Stimulated activated CD4-positive, alpha-beta T cell treated with anti-CD3 and anti-CD28 coated beads, TNF-alpha, amount 100 ng/mL, for 24 hours (primary cell): ENCODE data around the gene LRCH1.
A peak's percentile ranks its signal among the peaks of the same experiment; 100 is the strongest.
"Not testable (repeated sequence)": the region's sequence is repeated elsewhere in the genome, so short reads cannot be mapped to it uniquely, and the experiment has no call there.

Experiments used
- DNase-seq, 3 experiments: peaks; one replicate each; pipeline ENCODE4 v3.0.0-alpha.2; 2020; ENCODE audit warnings: low read depth in 3 of 3

Gene LRCH1, protein sequence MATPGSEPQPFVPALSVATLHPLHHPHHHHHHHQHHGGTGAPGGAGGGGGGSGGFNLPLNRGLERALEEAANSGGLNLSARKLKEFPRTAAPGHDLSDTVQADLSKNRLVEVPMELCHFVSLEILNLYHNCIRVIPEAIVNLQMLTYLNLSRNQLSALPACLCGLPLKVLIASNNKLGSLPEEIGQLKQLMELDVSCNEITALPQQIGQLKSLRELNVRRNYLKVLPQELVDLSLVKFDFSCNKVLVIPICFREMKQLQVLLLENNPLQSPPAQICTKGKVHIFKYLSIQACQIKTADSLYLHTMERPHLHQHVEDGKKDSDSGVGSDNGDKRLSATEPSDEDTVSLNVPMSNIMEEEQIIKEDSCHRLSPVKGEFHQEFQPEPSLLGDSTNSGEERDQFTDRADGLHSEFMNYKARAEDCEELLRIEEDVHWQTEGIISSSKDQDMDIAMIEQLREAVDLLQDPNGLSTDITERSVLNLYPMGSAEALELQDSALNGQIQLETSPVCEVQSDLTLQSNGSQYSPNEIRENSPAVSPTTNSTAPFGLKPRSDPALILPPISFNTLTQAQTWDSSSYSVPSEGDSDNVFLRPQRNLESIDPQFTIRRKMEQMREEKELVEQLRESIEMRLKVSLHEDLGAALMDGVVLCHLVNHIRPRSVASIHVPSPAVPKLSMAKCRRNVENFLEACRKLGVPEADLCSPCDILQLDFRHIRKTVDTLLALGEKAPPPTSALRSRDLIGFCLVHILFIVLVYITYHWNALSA

DNA sequence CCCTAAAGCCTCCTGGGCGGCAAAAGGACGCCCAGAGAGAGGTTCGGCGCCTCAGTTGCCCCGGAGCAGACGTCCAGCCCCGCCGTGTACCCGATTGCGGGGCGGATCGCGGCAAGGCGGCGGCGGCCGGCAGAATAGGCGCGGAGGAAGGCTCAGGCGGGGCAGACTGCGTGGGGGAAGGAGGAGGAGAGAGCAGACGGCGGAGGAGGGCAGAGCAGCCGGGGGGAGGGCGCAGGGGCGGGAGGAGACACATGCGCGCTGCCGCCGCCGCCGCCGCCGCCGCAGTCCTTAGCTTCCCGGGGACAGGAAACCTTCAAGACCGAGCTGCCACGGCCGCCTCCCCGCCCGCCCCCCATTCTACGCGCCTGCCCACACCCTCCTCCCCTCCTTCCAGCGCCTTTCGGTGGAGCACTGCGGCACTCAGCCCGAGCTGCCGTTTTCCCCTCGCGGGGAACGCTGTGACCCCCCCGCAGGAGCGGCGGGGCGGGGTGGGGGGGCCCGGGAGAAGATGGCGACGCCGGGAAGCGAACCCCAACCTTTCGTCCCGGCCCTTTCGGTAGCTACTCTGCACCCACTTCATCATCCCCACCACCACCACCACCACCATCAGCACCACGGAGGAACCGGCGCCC lies at the start of gene LRCH1:
TSS of gene LRCH1 (plus strand) at position 282 of the 632 bp plus-strand sequence. CDS start at position 509, 227 bp downstream.
- DNase-seq, result peak; percentile 73 to 88 (median 74)

DNA sequence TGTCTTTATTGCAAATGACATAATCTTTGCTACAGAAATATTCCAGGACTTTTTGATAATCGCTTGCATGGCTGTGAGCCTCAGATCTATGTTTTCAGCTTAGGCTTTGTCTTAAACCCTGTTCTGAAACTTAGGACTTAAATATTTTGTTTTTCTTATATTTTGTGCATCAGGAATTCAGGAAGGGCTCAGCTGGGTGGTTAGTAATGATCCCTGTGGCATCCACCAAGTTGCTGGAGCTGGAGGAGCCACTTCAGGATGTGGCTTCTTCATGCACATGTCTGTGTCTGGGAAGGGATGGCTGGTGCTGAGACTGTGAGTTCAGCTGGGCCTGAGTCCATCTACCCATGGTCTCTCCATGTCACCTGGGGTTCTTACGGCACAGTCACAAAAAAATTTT lies 48.9 kb upstream of the LRCH1 start:
- no peak for DNase-seq

DNA sequence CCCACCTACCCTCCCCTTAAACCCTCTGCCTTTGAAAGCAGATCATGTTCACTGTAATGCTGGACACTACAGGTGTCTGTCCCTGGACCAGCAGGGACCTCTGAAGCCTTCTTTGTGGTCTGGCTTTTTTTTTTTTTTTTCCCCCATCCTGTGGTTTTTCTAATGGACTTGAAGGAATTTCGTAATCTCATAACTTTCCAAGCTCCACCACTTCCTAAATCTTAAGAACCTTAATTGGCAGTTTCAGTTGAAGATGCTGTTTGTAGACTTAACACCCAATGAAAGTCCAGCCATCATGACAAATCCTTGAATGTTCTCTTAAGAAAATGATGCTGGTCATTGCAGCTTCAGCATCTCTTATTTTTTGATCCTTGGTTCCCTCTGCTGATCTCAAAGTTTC lies 45.0 kb upstream of the LRCH1 start:
- no peak for DNase-seq

DNA sequence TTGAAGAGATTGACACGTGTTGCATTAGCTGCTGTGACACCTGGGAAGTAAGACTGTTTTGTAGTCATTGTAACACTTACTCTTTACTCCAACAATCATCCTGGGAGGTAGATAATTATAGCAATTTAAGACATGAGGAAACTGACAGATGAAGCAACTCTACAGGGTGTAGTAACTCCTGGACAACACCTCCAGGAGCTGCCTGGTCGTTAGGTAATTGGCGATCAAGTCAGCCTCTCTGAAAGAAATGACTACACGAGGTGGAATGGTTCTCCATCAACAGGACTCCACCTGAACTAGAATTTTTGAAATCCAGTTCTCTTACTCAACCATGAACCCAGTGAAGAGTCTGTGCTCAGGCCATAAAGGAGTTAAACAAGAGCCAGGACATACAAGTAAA lies 43.0 kb upstream of the LRCH1 start:
- no peak for DNase-seq

DNA sequence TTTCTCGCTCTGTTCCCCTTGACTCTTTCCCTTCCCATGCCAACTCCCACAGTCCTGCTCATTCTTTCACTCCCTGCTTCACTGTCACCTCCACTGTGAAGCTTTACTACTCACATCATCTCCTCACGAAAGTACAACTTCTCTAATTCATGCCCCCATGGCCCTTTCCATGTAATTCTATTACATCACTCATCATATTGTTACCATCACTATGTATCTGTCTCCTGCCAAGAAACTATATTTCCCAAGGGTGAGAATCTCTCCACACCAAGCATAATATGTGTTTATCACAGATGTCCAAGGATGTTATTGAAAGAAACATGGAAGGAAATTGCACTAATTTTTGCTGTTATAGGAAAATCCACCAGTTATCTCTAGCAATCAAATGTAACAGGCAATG lies 37.2 kb upstream of the LRCH1 start:
- DNase-seq, result no peak

DNA sequence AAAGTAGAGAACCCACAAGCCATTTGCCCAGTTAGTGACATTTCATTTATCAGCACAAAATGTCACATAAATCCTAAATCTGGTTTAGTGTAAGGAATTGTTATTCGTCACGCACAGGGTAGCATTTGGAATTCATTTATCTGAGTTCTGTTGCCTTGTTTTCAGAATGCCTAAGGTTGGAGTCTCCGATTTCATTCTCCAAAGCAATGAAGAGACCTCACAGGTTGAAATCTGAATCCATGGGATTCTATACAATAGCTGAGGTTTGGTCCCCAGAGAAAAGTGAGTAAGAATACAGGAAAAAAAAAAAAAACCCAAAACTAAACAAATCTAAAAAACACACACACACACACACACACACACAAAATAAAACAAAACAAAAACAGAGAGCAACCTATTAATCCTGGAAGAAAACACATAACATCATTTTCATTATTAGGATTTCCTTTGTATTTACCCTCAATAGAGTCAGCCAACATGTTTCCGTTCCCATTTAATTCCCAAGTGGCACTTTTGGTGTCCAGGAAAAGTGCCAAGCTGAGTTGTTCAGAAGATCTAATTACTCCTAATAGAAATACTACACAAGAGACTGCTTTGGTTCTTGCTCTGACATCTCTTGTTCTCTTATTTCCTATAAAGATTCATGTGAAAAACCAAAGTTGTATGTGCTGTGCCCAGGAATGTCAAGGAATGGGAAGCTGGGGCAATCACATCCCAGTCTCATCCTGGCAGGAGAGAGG lies 36.2 kb upstream of the LRCH1 start:
- DNase-seq, result no peak

DNA sequence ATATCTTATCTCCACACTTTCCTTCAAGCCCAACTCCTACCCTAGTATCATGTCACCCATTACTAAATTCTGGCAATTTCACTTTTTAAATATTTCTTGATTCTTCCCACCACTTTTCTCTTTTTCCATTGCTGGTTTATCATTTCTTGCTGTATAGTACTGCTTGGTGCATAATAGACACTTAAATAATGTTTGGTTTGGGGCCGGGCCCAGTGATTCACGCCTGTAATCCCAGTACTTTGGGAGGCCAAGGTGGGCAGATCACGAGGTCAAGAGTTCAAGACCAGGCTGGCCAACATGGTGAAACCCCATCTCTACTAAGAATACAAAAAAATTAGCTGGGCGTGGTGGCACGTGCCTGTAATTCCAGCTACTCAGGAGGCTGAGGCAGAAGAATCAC lies 35.2 kb upstream of the LRCH1 start:
- DNase-seq, result not testable (repeated sequence)

DNA sequence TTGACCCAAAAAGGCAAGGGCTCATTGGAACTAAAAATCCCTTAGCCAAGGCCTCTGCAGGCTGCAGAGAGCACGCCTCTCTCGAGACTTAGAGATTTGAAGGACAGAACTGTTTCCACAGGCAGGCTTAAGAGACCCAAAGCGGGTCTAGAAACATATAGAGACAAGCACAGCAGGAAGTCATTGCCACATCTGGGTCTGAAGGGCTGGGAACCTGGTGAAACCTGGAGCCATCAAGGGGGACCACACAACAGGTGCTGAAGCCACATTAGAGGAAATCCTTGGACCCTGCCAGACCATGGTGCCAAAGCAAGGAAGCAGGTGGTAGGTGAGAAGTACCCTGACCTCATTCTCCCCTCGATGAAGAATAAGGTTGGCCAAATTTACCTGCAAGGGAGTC lies 33.8 kb upstream of the LRCH1 start:
- no peak for DNase-seq

DNA sequence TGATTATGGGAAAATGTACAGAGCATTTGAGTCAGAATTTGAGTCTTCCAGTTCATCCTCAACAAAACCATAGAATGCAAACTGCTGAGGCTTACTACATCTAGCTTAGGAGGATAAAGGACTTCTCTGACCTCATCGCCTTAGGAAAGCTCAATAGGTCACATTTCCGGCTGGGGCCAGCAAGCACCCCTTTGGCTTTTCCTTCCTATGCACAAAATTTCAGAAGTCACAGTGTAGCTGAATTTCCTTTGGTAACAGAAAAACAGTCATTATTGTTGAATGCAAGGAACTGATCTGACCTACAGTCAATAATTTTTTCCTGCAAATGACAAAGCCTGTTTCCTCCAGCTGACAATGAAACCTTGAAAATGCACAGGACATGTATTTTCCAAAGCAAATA lies 32.8 kb upstream of the LRCH1 start:
- no peak for DNase-seq

DNA sequence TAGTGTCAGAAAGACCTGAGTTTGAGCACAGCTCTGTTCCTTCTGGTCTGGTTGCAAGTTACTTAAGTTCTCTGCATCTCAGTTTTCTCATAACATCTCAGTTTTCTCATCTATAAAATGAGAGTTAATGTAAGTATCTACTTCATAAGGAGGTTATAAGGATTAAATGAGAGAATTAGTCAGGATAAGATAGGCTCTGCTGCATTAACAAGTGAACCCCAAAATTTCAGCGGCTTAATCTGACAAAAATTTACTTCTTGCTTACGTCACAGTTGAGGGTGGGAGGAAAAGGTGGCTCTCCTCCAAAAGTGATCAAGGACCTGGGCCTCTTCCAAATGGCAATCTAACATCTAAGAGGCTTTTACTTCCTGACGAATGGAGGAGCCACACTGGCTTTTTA lies 31.5 kb upstream of the LRCH1 start:
- no peak for DNase-seq

DNA sequence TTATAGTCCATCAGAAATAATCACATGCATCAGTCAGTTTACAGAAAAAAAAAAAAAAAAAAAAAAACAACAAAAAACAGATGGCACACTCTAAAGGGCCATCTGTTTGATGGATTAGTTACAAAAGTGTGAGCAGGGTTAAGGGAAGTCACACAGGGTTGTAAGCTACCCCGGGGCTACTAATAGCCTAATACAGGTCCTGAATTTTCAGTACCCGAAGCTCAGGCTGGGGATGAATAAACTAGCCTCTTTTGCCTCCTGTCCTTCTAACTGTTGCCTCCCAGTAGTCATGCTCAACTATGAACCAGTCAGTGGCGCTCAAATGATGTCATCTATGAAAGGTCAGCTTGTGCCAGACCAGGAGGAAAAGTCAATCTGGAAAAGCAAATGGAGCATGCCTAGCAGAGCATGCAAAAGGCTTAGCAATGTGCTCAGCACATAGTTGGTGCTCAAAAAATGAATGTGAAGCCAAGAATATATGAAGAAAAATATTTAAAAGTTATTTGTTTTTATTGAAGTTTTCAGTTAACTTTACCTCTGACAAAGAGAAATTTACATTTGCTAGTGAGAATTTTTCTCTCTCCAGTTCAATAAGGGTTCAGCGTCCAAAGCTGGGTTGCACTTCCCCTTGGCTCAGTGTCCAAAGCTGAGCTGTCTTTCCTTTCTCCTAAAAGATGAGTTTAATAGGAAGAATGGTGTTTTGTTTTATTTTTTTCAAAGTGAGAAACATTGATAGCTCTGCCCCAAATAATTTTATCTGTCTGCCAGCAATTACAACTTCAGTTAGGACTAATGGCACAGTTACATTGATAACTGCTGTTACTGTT lies 30.8 kb upstream of the LRCH1 start:
- no peak for DNase-seq

DNA sequence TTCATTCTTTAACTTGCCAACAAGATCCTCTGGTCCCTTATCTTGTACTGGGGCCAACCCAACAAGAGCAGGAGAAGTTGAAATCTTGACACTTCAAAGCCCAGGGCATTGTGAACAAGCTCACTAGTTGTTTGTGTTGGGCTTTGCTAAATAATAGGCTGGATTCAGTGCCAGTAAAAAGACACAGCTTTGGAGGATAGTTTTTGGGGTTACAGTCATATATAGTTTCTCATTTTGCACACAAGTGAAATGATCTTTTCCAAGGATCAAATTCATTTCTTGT lies 30.3 kb upstream of the LRCH1 start:
- DNase-seq, result no peak

DNA sequence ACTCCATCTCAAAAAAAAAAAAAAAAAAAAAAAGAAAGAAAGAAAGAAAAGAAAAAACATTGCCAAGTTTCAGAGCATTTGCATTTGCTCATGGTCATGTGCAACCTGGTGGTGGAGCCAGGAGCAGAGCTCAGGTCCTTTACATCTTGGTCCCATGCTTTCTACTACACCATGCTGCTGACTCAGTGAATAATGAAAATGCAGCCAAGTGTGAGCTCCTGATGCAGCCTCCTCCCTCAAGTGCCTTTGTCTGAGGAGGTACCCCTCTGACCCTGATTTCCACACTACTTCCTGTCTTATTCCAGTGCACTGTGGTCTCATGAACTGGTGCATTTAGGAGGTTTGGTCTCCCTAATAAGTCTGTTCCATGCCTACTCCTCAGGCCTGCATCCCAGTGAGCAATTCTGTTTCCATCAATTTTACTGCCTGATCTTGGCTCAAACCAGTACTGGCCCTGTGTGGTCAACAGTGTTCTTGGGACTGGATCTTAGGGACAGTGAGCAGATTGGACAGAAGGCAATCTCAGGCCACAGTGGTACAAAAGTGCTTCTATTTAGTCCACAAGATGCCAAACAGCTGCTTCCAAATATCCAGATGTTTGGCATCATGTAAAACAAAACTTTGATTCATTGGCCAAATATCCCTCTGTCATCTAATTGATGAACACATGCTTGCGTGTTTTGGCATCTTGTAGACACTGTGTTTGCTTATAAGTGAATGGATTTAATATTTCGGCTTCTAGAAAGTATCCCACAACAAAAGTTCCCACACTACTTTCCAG lies 28.8 kb upstream of the LRCH1 start:
- no peak for DNase-seq

DNA sequence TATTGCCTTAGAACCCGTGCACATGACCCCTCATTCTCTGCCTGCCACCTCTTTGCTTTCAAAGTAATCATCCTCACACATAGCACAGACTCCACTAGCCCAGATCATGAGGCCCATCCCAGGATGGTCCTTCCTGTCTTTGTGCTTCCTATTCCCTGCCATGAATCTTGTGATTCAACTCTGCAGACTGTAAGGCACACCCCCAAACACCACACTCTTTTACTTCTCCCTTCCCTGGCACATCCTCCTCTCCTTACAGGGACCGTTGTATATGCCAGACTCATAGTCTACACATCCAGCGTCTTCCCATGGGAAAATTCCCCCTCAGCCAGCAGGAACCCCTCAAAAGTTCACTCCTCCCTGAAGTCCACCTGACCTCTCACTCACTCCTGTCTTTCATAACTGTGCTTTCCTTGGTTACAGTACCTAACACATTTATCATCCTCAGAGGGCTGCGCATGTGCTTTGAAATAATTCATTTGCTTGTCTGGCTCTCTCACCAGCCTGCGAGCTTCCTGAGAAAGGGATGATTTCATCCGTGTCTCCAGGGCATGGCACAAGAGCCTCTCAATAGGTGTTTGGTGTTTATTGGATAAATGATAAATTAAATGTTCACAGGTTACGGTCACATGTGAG lies 26.8 kb upstream of the LRCH1 start:
- DNase-seq, result no peak

DNA sequence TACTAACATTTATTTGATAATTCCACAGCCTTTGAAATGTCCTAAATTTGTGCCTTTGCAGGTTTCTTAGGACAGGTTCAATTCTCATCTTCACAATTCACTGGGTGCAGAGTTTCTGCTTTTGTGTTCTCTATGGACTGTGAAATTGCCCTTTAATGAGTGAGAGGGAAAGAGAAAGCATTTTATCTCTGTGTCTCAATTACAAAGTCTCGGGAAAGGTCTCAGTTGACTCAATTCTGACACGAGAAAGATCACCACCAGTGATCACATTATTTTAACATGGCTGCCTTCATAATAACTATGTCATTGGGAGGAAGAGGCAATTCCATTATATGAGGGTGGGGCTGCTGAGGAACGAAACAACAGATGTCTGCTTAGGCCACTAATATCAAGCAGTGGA lies 26.2 kb upstream of the LRCH1 start:
- no peak for DNase-seq

DNA sequence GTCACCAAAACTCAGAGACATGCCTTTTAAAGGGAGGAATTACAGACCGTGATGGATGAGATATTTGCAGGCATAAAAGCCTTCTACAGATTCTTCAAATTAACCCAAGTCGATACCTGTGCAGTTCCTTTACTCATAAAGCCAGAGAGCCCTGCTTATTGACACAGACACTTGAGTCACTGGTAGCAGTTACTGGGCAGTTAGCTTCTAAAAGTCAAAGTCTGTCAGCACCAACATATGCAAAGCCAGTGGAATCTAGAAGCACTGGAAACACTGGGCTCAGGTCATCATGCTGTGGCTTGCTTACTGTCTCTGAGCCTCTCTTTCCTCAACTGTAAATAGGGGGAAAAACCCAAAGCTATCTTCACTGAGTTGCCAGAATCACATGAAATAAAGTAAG lies 25.7 kb upstream of the LRCH1 start:
- DNase-seq, result no peak

DNA sequence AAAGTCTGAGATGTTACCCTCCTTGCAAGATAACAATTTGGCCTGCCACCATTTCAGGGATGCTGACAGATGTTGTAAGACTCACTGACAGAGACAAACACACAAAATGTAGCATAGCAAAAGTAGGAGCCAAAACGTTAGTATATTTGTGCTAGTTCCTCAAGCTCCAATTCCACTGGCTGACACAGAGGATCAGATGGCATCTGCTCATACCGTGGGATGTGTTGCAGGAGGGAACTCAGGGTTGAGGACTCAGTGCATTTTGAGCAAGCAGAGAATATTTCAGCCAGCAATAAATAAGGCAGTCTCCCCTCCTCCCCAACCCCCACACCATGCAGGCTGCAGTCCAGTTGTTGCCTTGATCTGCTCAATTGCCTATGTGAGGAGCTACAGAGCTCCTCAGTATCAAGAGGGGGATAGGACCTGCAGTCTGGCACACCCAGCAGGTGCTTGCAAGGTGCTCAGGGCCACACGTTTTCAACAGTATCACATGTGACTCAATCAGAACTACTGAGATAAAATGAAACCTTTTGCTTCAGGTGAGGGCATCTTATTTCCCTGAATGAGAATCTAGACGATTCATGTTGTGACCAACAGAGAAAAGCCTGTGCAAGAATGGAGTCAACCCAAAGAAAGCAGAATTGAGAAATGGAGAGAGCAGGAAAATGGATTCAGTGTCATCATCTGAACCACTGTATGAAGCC lies 23.6 kb upstream of the LRCH1 start:
- no peak for DNase-seq

DNA sequence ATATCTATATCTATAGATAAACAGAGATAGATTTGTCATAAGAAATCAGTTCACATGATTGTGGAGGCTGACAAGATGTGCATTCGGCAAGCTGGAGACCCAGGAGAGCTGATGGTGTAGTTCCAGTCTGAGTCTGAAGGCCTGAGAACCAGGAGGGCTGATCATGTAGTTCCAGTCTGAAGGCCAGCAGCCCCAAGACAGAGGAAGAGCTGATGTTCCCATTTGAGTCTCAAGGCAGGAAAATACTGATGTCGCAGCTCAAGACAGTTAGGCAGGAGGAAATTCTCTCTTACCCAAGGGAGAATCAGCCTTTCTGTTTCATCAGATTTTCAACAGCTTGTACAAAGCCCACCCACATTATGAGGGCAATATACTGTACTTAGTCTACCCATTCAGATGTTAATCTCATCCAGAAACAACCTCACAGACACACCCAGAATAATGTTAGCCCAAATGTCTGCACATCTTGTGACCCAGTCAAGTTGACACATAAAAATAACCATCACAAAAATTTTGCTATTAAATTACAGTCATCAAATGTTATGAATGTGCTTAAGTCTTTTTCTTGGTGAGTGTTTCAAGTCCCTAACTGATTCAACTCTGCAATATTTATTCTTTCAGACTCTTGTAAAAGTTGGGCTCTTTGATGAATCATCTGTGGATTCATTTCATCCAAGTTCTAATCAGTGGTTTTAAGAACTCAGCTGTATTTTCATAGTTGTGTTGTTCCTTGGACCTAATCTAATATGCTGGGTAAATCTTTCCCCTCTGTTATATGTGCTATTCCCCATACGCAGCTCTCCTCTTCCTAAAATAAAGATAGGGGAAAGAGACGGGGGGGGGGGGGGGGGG lies 22.7 kb upstream of the LRCH1 start:
- no peak for DNase-seq

DNA sequence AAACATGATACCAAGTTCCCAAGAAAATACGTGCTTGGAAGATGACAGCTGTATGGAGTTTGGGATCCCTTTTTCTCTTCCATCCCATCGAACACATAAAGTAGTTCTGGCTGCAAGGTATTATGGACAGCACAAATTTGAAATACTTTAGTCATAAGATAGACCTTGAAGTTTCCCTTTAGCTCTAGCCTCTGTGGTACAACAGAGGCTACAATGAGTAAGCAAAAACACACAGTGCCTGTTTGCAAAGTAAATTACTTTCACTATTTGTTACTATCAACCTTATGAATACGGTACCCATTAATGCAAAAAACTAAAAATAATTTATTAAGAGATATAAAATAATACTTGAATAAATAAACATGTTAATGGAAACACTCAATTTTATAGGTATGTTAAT lies 21.0 kb upstream of the LRCH1 start:
- DNase-seq, result no peak
